Liver (tissue), 9 donors: ENCODE results near the gene PSMB9. TPM values are rescaled to one million over a fixed set of nuclear protein-coding genes. Genes with fewer than 3 reads are reported as not detected.

Source experiments
- DNase-seq: peaks from one replicate; pipeline ENCODE4 v3.0.0-alpha.2; 2017; ENCODE audit warnings: low spot score
- H3K27ac ChIP-seq, 2 donors: one replicate each; pipeline ENCODE4 v1.7.0; 2013; ENCODE audit warnings: inconsistent platforms in 2 of 2, low read length in 2 of 2, control low read depth in 1 of 2, low read depth in 1 of 2, mild to moderate bottlenecking in 1 of 2
- H3K27me3 ChIP-seq, 4 donors: one replicate each; pipeline versions ENCODE4 v1.6.1 to v1.7.0; 2013; ENCODE audit warnings: low read length in 3 of 4, inconsistent platforms in 1 of 4, mild to moderate bottlenecking in 1 of 4, moderate library complexity in 1 of 4; ENCODE audit not compliant: control insufficient read depth in 4 of 4, insufficient read depth in 4 of 4
- H3K36me3 ChIP-seq, 4 donors: one replicate each; pipeline versions ENCODE4 v1.6.1 to v1.7.0; 2013; ENCODE audit warnings: low read length in 3 of 4, mild to moderate bottlenecking in 3 of 4, low read depth in 1 of 4, moderate library complexity in 1 of 4; ENCODE audit not compliant: control insufficient read depth in 4 of 4, insufficient read depth in 3 of 4
- H3K4me1 ChIP-seq, 4 donors: one replicate each; pipeline versions ENCODE4 v1.6.1 to v1.7.0; 2013; ENCODE audit warnings: low read length in 3 of 4, mild to moderate bottlenecking in 3 of 4, moderate library complexity in 1 of 4; ENCODE audit not compliant: control insufficient read depth in 4 of 4, insufficient read depth in 4 of 4
- H3K4me3 ChIP-seq, 3 donors: one replicate each; pipeline versions ENCODE4 v1.6.1 to v1.7.0; 2013; ENCODE audit warnings: low read length in 3 of 3, control low read depth in 1 of 3, low read depth in 1 of 3, mild to moderate bottlenecking in 1 of 3
- H3K9ac ChIP-seq, 2 donors: one replicate each; pipeline ENCODE4 v1.7.0; 2013; ENCODE audit warnings: low read length in 2 of 2, mild to moderate bottlenecking in 2 of 2, moderate library complexity in 2 of 2, control low read depth in 1 of 2, low read depth in 1 of 2
- H3K9me3 ChIP-seq, 4 donors: one replicate each; pipeline versions ENCODE4 v1.6.1 to v1.7.0; 2013; ENCODE audit warnings: low read length in 3 of 4; ENCODE audit not compliant: control insufficient read depth in 4 of 4
- ATF3 ChIP-seq: IDR thresholded peaks from 2 replicates; pipeline ENCODE4 v1.6.1; 2016; ENCODE audit warnings: antibody characterized with exemption
- CTCF ChIP-seq: fragments of 150-350 bp; IDR thresholded peaks from 2 replicates; pipeline ENCODE4 v1.5.1; 2017; ENCODE audit warnings: improper control_type of control experiment, low read depth, low read length; ENCODE audit not compliant: missing input control
- EGR1 ChIP-seq, 2 donors: IDR thresholded peaks; 2 replicates each; pipeline ENCODE4 v1.6.1; 2016 to 2018; ENCODE audit warnings: antibody characterized with exemption in 2 of 2, low read depth in 2 of 2
- FOXA1 ChIP-seq: IDR thresholded peaks from 2 replicates; pipeline ENCODE4 v1.6.1; 2016; ENCODE audit warnings: antibody characterized with exemption
- FOXA2 ChIP-seq: IDR thresholded peaks from 2 replicates; pipeline ENCODE4 v1.6.1; 2016; ENCODE audit warnings: antibody characterized with exemption
- GABPA ChIP-seq, 2 donors: IDR thresholded peaks in 1 of 2; conservative IDR thresholded peaks in 1 of 2; 2 replicates each; pipeline ENCODE4 v1.6.1; 2016; ENCODE audit warnings: antibody characterized with exemption in 2 of 2, mild to moderate bottlenecking in 1 of 2, moderate library complexity in 1 of 2
- HNF4A ChIP-seq, 2 donors: conservative IDR thresholded peaks; 2 replicates each; pipeline ENCODE4 v1.6.1; 2016; ENCODE audit warnings: antibody characterized with exemption in 2 of 2, mild to moderate bottlenecking in 2 of 2
- HNF4G ChIP-seq: IDR thresholded peaks from 2 replicates; pipeline ENCODE4 v1.6.1; 2016; ENCODE audit warnings: antibody characterized with exemption
- JUND ChIP-seq, 2 donors: IDR thresholded peaks; 2 replicates each; pipeline ENCODE4 v1.6.1; 2016; ENCODE audit warnings: antibody characterized with exemption in 2 of 2
- MAX ChIP-seq: IDR thresholded peaks from 2 replicates; pipeline ENCODE4 v1.6.1; 2016; ENCODE audit warnings: antibody characterized with exemption
- NR2F2 ChIP-seq: IDR thresholded peaks from 2 replicates; pipeline ENCODE4 v1.6.1; 2016; ENCODE audit warnings: antibody characterized with exemption
- RAD21 ChIP-seq, 2 donors: IDR thresholded peaks; 2 replicates each; pipeline ENCODE4 v1.6.1; 2016; ENCODE audit warnings: antibody characterized with exemption in 2 of 2, mild to moderate bottlenecking in 2 of 2
- REST ChIP-seq: IDR thresholded peaks from 2 replicates; pipeline ENCODE4 v1.6.1; 2016; ENCODE audit warnings: antibody characterized with exemption, mild to moderate bottlenecking
- RXRA ChIP-seq, 2 donors: IDR thresholded peaks; 2 replicates each; pipeline ENCODE4 v1.6.1; 2017 to 2018; ENCODE audit warnings: antibody characterized with exemption in 2 of 2, mild to moderate bottlenecking in 1 of 2
- SP1 ChIP-seq: IDR thresholded peaks from 2 replicates; pipeline ENCODE4 v1.6.1; 2018; ENCODE audit warnings: antibody characterized with exemption, mild to moderate bottlenecking
- TAF1 ChIP-seq: conservative IDR thresholded peaks from 2 replicates; pipeline ENCODE4 v1.6.1; 2016; ENCODE audit warnings: antibody characterized with exemption, mild to moderate bottlenecking
- YY1 ChIP-seq: IDR thresholded peaks from 2 replicates; pipeline ENCODE4 v1.6.1; 2016; ENCODE audit warnings: antibody characterized with exemption, mild to moderate bottlenecking
- ZBTB33 ChIP-seq: IDR thresholded peaks from 2 replicates; pipeline ENCODE4 v1.6.1; 2016; ENCODE audit warnings: antibody characterized with exemption
- WGBS: extraction: QIAGEN DNeasy Blood & Tissue Kit; methylation state at CpG from one replicate; pipeline ENCODE4 v1.1.7; 2013; 5-methylcytosine and 5-hydroxymethylcytosine counted together
- polyA plus RNA-seq, 2 donors: library from polyadenylated mRNA; stranded (reverse) in 1 of 2; unstranded in 1 of 2; fragments of 200-250 nt in 1 of 2; fragments of >200 nt in 1 of 2; fragmentation: Nextera tagmentation in 1 of 2; extraction: Ambion mirVana in 1 of 2; gene quantifications; one replicate each; pipeline versions ENCODE4 v1.2.1 to v1.2.3, GENCODE V29; 2013 to 2015
- total RNA-seq, 2 donors: library from RNA; depleted of rRNA; stranded (reverse); fragments of >200 nt; gene quantifications; one replicate each; pipeline ENCODE4 v1.2.3, GENCODE V29; 2014
- donor health status: healthy.
- donor health status: healthy.
- donor health status: healthy.
- donor health status: healthy.
- donor health status: healthy.

PSMB9 gene
- total and polyA plus RNA-seq, 4 donors = 11.7 to 31.6 (median 20.2) TPM

- WGBS = under 1% methylated on average over 57 of the region's 57 CpGs
- Histone ChIP-seq H3K27ac (peak within 1 kb of the TSS; percentile 78 to 94), H3K9ac (peak within 1 kb of the TSS in 1 of 2 donors; percentile 47), H3K9me3 (no peaks in the 10 kb centered on the region), H3K36me3 (peaks cover 0 to 14% (median 9%) of the 10 kb centered on the region in 4 donors), H3K4me1 (peaks cover 7 to 39% (median 19%) of the 10 kb centered on the region in 4 donors), H3K27me3 (no peaks in the 10 kb centered on the region), H3K4me3 (peak within 1 kb of the TSS; percentile 67 to 93 (median 87))
- TF ChIP-seq GABPA (IDR thresholded peaks at IDR 0.05 in 1 of 2, conservative IDR thresholded peaks at IDR 0.05 in 1 of 2) (no peak), RAD21 (IDR thresholded peaks at IDR 0.05) (peak; percentile 98), TAF1 (peak; percentile 43), NR2F2 (no peak), SP1 (peak; percentile 61), RXRA (IDR thresholded peaks at IDR 0.05) (peak; percentile 24 to 56), HNF4G (no peak), ZBTB33 (no peak), JUND (IDR thresholded peaks at IDR 0.05) (no peak), YY1 (peak; percentile 75), MAX (peak; percentile 13), REST (peak; percentile 45), FOXA1 (no peak), CTCF (peak; percentile 97), EGR1 (IDR thresholded peaks at IDR 0.05; ENCODE audit: low read depth in 2 of 2) (peak in 1 of 2 donors; percentile 19), HNF4A (conservative IDR thresholded peaks at IDR 0.05) (peak in 1 of 2 donors; percentile 31), FOXA2 (no peak), ATF3 (peak; percentile 47)
- peak; percentile 98 for DNase-seq
Measured at GRCh38 chr6:32838114-32838958, 15.7 kb upstream of the PSMB9 start, which contains the start of gene TAP2. TAP2 (minus strand) TSS chr6:32838739; CDS start chr6:32838233, 506 bp downstream.
